T-helper 2 cell (primary cell): ENCODE measurements around the gene CSDE1.
"Not testable (repeated sequence)": the region's sequence is repeated elsewhere in the genome, so short reads cannot be mapped to it uniquely, and the experiment has no call there.

ENCODE experiments used
- DNase-seq, 5 experiments: peaks; one replicate each; pipeline versions ENCODE4 v3.0.0 to v3.0.0-alpha.2; 2012 to 2022
- total RNA-seq, 2 donors: gene quantifications; one replicate each; lab custom pipeline; 2026; lab: John Stamatoyannopoulos, UW

The CSDE1 gene
- 953 to 1,009 reads per million in 2 donors for total RNA-seq

DNA sequence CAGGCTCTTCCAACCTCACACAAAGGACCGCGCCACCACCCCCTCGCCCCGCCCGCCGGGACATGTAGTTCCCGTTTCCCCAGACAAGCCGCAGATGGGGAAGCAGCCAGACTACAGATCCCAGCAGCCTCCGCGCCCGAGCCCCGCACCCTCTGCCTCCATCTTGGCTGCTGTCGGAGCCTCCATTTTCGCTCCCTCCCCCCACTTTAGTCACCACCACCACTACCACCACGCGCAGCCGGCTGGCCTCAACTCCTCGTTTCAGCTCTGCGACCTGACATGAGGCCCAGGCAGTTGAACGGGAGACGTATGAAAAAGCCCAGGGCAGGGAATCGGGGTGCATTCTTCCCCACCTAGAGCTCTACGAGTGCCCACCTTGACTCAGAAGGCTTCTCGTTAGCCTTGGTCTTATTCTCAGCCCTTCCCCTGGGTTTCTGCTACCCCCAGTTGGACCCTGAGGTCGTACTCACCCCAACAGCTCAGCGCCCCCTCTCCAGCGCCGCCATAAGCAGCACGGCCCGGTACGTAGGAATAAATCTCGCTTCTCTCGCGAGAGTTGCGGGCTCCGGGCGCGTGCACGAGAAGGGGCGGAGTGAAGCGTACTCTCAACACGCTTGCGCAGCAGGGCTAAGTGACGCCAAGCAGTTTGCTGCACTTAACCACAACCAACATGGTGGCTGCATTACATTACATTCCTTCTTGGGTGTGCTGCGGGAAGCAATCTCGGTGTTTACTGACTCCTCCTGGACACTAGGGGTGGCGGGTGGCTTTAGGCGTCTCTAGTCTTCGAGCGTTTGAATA is at the start of gene CSDE1:
CSDE1 (minus strand) TSS at position 530 of the 801 bp plus-strand sequence. CDS start 18,094 bp downstream, outside the sequence.
- DNase-seq = peak; percentile 87 to 98 (median 95)

DNA sequence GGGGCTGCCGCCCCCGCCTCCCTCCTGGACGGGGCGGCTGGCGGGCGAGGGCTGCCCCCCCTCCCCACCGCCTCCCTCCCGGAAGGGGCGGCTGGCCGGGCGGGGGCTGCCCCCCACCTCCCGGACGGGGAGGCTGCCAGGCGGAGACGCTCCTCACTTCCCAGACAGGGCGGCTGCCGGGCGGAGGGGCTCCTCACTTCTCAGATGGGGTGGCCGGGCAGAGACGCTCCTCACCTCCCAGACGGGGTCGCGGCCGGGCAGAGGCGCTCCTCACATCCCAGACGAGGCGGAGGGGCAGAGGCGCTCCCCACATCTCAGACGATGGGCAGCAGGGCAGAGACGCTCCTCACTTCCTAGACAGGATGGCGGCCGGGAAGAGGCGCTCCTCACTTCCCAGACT is 46.7 kb upstream of the CSDE1 start:
- not testable (repeated sequence) for DNase-seq

DNA sequence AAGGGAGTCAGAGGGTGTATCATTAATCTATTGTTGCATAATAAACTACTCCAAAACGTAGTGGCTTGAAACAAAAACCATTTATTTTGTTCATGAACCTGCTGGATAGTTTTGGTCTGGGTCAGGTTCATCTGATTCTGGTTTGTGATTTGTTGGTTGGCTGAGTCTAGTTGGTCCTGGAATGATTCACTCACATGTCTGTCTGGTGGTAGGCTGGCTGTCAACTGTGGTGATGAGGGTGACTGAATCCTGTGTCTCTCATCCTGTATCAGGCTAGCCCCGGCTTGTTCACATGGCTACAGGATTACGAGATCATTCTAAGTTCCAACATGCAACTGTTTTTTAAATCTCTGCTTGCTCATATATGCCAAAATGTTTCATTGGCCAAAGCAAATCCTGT is 45.2 kb upstream of the CSDE1 start:
- peak in 1 of 5 experiments; percentile 16 for DNase-seq

DNA sequence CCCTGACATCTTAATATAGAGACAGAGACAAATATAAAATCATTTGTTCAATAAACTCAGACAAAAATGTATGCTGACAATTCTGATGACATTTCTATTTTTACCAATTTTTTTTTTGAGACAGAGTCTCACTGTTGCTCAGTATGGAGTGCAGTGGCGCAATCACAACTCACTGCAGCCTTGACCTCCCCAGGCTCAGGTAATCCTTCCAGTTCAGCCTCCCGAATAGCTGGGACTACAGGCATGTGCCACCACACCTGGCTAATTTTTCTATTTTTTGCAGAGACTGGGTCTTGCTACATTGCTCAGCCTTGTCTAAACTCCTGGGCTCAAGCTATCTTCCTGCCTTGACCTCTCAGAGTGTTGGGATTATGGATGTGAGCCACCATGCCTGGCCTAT is 36.3 kb upstream of the CSDE1 start:
- no peak for DNase-seq

DNA sequence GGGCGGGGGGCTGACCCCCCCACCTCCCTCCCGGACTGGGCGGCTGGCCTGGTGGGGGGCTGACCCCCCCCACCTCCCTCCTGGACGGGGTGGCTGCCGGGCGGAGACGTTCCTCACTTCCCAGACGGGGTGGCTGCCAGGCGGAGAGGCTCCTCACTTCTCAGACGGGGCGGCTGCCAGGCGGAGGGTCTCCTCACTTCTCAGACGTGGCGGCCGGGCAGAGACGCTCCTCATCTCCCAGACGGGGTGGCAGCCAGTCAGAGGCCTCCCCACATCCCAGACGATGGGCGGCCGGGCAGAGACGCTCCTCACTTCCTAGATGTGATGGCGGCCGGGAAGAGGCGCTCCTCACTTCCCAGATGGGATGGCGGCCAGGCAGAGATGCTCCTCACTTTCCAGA is 32.8 kb upstream of the CSDE1 start:
- DNase-seq = not testable (repeated sequence)

DNA sequence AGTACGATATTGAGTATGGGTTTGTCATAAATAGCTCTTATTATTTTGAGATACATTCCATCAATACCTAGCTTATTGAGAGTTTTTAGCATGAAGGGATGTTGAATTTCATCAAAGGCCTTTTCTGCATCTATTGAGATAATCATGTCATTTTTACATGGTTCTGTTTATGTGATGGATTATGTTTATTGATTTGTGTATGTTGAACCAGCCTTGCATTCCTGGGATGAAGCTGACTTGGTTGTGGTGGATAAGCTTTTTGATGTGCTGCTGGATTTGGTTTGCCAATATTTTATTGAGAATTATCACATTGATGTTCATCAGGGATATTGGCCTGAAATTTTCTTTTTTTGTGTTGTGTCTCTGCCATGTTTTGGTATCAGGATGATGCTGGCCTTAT is 28.7 kb upstream of the CSDE1 start:
- DNase-seq = not testable (repeated sequence)

DNA sequence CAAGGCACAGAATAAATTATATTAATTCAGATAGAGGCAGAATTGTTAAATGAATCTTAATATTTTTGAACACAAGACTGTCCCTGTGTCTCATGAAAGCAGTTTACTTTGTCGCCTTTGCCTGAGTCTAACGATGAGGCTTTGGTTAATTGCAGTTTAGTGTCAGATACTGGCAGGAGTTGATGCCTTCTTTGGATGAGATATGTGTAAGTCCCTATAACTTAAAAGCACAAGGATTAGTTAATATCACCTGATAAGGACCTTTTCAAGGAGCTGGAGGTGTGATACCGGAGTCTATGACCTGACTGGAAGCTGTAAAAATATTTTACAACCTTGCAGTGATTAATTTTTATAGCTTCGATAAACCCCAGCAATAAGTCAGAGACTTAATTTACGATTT is 24.7 kb upstream of the CSDE1 start:
- DNase-seq = no peak

DNA sequence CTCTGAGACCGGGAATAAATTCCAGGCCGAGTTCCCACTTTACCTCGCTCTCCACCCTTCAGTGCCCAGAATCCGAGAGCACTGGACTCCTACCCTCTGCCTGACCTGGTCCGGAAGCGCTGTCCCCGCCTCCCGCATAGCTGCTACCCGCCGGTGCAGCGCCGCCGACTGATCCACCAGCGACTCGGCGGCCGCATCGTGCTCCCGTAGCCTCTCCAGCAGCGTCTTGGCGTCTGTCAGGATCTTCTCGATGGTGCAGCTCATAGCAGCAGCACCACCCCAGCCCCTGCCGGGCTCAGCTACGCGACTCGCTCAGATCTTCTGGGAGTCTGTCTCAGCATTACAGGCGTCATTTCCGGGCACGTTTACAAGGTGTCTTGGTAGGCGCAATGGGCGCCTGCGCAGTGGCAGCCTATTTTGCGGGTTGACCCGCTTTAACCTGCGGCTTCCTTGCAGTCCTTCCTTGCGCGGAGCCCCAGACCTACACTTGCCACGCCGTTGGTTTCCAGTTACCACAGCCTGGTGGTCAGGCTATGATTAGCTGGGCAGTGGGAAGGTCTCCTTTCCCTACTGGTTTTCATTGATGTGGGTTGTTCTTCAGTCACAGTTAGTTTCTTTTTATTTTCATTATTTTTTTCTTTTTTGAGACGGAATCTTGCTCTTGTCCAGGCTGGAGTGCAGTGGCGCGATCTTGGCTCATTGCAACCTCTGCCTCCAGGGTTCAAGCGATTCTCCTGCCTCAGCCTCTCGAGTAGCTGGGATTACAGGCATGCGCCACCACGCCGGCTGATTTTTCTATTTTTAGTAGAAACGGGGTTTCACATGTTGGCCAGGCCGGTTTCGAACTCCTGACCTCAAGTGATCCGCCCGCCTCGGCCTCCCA is 22.8 kb upstream of the CSDE1 start, which contains the start of gene SIKE1:
SIKE1 (minus strand) TSS at position 342 of the 883 bp plus-strand sequence; CDS start at position 264, 78 bp downstream.
- peak; percentile 82 to 98 (median 93) for DNase-seq

DNA sequence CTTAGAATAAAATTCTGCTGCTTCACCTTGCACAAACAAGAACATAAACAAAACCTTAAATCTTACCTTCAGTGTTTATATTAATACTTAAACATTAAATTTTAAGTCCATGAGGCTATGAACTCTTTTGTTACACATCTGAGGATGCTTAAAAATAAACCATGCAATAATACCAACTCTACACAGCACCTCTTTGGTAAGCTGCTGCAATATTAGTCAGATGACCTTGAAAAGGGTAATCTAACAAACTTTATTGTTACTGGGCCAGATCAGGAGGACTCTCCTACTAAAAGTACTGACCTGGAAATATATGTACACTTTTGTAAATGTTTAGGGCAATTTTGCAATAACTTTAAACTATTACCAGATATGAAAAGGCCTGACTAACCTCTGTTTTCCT is 21.9 kb upstream of the CSDE1 start:
- no peak for DNase-seq

DNA sequence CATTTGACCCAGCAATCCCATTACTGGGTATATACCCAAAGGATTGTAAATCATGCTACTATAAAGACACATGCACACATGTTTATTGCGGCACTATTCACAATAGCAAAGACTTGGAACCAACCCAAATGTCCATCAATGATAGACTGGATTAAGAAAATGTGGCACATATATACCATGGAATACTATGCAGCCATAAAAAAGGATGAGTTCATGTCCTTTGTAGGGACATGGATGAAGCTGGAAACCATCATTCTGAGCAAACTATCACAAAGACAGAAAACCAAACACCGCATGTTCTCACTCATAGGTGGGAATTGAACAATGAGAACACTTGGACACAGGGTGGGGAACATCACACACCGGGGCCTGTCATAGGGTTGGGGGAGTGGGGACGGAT is 18.9 kb upstream of the CSDE1 start:
- not testable (repeated sequence) for DNase-seq

DNA sequence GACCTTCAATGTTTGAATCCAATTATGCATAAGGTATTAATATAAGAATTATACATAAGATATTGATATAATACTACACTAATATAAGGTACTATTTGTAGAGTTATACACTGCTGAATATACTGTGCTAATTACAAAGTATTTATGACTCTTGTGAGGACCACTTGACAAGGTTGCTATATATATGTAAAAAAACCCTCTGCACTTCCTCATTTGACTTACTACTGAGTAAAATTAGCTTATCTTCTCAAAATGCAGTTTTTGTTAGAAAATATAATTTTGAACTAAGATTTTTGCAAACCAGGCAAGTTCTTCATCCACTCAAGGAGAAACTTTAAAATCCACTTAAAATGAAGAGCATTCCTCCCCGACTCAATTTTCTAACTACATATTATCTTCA is 14.2 kb upstream of the CSDE1 start:
- no peak for DNase-seq

DNA sequence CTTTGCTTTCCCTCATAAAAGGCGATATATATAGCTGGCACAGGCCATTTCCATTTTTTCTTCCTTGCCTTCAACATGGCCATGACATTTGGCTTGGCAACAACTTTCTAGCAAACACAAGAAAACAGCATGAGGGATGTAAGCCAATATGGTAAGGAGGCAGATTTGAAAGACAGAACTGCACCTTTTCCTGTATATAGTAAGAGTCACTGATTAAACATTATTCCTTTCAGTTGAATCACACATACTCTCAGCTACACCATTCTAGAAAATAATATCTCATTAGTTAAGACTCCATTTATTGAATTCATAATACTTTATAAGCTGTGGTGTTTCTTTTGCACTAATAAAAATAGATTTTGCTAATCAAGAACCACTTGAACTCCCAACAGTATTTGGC is 13.2 kb upstream of the CSDE1 start:
- no peak for DNase-seq

DNA sequence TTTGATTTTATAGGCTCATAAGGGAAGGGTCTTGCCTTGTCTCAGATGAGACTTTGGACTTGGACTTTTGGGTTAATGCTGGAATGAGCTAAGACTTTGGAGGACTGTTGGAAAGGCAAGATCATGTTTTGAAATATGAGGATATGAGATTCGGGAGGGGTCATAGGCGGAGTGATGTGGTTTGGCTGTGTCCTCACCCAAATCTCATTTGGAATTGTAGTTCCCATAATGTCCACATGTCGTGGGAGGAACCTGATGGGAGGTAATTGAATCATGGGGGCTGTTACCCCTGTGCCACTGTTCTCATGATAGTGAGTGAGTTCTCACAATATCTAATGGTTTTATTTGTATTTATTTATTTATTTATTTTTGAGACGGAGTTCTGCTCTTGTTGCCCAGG is 6.9 kb upstream of the CSDE1 start:
- no peak for DNase-seq

DNA sequence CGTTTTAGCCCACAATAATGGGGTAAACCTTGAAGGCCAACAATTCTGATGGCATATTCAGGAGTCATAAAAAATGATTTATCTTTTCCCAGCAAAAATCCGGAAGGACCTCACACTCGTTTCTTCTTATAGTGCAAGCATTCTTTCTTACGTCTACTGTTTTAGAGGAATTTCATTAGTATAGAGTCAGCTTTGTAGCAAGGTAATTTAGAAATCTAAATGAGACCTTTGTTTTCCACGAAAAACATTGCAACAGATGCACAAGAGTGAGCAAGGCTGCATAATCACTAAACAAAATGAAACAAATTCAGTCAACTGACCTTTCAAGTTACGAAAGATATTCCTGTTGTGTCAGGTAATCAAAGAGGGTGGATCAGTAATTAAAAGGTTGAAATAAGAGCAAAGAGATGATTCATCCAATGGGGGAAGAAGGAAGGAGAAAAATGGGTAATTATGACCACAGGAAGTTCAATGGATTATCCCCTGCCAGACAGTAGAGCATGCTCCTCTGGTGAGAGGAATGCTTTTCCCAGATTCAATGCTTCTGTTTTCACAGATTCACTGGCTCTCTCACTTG is 560 bp upstream of the CSDE1 start:
- DNase-seq = no peak

DNA sequence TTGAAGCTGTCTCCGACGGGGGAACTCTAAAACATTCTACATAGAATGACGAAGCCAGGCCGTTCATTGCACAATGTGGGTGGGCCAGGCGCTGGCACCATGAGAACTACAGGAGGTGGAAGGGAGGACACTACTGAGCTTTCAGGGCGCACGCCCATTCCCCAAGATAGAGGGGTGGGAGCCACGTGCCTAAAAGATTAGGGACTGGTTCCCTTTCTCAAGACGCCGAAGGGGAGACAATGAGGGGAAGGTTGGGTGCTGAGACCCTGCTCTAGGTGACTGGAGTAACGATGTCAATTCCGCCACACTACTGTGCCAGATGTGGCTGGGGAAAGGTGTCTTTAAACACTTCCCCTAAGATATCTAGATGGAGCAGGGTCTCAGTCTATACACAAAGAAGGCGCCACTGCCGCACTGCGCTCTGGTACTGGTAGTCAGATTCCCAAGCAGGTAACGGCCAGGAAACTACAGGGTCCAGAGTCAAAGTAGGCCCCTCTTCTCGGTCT is 782 bp downstream of the CSDE1 start:
- no peak for DNase-seq

DNA sequence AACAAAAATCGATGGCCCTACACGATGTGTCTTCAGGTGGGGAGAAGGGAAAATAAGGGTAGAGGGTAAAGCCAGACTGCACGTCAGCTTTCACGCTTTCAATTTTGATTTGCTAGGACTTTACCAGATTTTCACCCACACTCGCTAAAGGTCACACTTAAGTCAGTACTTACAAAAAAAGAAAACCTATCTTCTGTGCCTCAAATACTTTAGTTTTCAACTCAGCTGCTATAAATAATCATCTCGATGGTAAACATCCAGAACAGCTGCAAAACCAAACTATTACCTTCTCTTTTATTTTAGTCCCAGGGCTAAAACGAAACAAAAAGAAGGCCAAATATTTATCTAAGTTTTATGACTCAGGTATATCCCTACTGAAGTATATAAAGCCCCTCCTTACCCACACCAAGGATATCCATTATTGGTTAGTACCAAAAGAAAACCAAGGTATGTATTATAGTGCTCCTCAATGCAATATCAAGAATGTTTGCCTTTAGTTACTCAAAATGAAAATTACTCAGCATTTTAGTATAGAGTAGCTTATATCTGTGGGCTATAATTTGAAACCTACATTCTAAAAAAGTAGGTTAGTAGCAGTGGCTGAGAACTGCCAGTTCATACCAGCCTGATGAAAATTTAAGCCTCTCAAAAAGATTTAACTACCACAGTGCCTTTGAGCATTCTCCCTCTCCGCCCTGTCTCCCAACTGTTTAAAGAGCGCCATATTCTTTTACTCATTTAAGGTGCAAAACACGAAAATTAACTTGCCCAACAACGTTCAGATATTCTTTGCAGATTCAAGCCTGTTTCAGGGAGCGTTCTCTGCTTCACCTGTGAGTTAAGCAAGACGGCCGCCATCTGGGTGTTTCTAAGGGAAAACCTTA is 1.5 kb downstream of the CSDE1 start:
- peak in 2 of 5 experiments; percentile 18 to 44 for DNase-seq

DNA sequence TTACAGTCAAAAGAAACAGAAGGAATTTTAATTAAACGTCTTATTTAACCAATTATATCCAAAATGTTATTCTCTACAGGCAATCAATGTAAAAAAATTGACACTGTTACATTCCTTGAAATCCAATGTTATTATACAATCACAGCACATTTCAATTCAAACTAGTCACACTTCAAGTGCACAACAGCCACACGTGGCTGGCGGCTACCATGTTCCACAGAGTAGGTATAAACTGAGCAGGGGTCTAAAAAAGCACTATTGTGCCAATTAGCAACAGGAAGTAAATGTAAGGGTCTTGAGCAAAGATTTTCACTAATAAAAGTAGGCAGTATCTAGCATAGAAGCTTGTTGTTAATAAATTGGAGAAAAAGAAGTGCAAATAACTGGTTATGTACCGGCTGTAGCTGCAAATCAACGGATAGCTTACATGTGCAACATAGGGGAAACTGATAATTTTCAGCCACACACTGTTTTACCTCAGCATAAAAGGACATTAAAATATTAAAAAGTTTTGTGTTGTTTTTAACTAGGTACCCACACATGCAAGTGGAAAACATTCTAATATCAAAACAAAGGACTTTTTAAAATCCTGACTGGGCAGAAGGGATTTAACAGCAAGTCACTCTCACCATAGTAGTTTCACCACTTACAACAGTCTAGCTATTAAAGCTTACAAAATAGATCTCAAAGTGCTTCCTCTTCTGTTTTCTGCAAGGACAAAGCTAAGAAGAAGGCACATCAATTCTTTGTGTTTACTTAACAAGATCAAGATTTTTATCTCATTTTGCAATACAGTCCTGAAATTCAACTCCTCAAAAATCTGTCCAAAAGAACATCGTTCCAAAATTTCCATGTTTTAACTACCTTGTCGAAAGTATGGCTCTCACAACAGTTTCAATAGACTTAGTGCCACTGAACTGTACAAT is 2.5 kb downstream of the CSDE1 start:
- DNase-seq = no peak

DNA sequence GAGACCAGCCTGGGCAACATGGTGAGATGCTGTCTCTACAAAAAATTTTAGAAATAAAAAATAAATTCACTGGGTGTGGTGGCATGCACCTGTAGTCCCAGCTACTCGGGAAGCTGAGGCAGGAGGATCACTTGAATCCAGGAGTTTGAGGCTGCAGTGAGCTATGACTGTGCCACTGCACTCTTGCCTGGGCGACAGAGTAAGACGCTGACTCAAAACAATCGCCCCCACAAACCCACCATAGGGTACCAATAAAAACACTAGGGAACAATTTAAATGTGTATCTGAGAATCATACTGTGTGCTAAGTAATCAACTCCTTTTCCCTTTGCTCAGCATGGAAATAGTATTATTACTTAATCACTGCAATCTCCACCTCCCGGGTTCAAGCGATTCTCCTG is 4.1 kb downstream of the CSDE1 start:
- DNase-seq = peak in 1 of 5 experiments; percentile 45

DNA sequence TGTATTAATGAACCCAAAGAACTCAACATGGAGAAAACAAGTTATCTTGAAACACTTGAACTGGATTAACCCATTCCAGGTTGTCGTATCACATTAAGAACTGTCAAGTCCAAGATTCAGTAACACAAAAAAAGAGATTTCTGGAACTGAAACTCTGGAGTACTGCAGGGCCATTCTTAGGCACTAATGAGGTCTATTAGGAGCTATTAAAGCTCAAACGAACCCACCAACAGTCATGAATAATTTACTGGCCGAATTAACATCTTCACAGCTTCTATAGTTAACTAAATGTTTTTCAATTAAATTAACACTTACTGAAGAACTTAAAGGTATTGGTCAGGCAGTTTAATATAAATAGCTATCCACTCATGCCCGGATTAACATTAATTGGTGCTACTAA is 4.6 kb downstream of the CSDE1 start:
- DNase-seq = no peak

DNA sequence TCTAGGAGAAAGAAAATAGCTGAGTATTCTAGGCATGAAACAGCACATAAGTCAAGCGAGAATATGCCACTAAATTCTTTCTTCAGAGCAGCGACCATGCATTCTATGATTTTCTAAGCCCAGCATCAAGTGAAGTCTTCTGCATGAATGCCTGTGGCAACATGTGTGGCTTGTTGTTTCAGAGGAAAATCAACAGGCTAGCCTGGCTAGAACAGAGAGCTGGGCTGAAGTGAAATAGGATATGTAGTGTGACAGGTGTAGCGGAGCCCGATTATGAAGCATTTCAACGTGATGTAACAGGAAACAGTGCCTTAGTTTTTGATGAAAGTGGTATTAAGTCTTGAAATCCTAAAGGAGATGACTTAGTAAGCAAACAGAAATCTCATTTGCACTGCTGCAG is 7.0 kb downstream of the CSDE1 start:
- no peak for DNase-seq

DNA sequence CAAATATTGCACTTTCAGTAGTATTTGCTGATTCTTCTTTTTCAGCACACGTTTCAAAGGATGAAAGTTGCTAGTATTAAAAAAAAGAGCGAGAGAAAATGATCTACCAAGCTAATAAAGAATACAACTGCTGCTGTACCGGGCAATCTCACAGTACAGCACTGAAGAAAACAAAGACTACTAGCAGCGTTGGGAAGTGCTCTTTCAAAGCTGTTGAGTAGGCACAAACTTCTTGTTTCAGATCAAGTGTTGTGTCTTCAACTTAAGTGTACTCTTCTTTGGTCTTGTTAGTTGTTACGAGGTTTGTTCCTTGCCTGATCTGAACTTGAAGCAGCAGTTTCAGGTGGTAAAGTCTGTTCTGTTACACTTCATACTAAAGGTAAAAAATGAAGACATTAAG is 7.9 kb downstream of the CSDE1 start:
- no peak for DNase-seq
